Fibroblast of skin of left biceps (primary cell): ENCODE data around the gene ZC3H8.

ENCODE experiments used
- DNase-seq, 2 experiments: peaks; one replicate each; pipeline ENCODE4 v3.0.0-alpha.2; 2013; ENCODE audit warnings: low read depth in 2 of 2

ZC3H8 gene

GRCh38 chr2:112164876-112165275 lies 90.0 kb downstream of the ZC3H8 start:
- no peak for DNase-seq

- no peak for DNase-seq
These were observed 91.3 kb downstream of the ZC3H8 start for GRCh38 chr2:112163541-112163981.

GRCh38 chr2:112162956-112163355 lies 91.9 kb downstream of the ZC3H8 start:
- DNase-seq: no peak

GRCh38 chr2:112162341-112162740 lies 92.5 kb downstream of the ZC3H8 start:
- no peak for DNase-seq
